ENCODE results near the gene SESTD1.

Gene SESTD1, protein sequence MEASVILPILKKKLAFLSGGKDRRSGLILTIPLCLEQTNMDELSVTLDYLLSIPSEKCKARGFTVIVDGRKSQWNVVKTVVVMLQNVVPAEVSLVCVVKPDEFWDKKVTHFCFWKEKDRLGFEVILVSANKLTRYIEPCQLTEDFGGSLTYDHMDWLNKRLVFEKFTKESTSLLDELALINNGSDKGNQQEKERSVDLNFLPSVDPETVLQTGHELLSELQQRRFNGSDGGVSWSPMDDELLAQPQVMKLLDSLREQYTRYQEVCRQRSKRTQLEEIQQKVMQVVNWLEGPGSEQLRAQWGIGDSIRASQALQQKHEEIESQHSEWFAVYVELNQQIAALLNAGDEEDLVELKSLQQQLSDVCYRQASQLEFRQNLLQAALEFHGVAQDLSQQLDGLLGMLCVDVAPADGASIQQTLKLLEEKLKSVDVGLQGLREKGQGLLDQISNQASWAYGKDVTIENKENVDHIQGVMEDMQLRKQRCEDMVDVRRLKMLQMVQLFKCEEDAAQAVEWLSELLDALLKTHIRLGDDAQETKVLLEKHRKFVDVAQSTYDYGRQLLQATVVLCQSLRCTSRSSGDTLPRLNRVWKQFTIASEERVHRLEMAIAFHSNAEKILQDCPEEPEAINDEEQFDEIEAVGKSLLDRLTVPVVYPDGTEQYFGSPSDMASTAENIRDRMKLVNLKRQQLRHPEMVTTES

DNA sequence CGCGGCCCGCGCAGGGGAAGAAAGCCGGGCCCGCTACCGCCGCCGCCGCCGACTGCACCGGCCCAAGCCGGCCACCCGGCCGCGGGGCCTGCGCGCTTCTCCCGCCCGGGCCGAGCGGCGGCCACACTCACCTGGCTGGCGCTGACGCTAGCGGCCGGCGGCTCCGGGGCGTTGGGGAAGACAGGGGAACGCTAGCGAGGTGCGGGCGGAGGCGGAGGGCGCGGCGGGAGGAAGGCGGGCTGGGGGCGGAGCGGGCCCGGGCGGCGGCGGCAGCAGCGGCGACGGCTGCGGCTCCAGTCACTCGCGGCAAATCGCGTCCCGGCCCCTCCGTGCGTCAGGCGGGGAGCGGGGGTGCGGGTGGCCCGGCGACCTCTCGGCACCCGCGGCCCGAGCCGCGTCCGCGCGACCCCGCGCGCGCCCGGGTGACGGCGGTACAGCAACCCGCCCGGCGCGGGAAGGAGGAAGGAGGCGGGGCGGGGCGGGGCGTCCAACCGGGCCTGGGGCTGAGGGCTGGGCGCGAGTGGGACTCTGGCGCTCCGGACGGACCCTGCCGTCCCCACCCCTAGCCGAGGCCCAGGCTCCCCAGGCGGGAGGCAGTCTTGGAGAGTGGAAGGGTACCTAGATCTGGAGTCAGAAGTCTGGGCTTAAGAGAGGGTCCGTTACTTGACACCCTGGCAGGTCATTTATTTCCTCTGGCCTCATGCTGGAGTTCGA lies at the start of gene SESTD1:
Gene SESTD1 (minus strand): TSS at position 465 of the 714 bp plus-strand sequence. CDS start 72,991 bp downstream, outside the sequence.
- DNase-seq = peak; percentile 40

DNA sequence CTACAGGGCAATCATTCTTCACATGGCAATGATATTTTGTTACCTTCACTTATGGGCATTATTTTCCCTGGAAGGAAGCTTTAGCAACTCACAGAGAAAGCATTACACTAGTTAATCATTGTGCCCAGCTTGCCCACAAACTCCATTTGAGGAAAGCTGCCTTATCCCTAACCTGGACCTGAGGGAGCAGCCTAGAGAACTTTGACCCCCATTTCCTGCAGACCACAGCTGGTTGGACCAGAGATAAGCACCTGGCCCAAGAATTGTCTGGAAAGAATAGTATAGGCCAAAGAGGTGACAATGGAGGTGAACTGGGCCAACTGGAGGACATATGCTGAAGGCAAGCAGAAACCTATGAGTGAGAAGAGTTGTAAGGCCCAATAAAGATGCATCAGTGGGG lies 48.4 kb upstream of the SESTD1 start:
- no peak for DNase-seq

- no peak for DNase-seq
These were observed 46.5 kb upstream of the SESTD1 start for GRCh38 chr2:179311101-179311500.

DNA sequence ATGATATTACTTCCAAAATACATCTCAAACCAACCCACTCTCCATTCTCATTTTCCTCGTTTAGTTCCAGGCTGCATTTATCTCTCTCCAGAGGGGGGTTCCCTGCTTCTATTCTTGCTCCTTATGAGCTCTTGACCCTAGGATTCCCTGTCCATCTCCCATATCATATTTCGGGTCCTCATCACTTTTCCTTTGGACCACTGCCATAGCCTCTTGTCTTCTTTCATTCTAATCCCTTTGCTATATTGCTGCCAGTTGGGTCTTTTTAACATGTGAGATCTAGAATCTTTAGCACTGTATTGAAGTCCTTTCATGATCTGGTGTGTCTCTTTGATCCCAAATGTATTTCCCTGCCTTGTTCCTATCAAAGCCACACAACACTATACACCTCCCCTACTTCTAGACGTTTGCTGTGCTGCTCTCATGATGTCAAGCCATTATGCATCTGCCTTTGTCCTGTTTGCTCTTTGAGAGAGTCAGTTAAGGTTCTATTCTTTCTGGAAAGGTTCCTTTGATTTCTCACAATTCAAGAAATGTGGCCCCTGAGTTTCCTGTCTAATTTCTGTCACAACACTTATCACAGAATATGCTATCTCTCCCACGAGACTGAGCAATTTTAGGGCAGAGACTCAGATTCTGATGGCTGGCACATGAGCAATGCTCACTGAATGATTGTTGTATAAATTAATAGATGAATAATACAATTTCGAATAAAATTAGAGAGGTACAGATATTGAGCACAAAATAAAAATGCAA lies 43.2 kb upstream of the SESTD1 start:
- no peak for DNase-seq

- no peak for DNase-seq
These were observed 40.5 kb upstream of the SESTD1 start for GRCh38 chr2:179305125-179305524.

DNA sequence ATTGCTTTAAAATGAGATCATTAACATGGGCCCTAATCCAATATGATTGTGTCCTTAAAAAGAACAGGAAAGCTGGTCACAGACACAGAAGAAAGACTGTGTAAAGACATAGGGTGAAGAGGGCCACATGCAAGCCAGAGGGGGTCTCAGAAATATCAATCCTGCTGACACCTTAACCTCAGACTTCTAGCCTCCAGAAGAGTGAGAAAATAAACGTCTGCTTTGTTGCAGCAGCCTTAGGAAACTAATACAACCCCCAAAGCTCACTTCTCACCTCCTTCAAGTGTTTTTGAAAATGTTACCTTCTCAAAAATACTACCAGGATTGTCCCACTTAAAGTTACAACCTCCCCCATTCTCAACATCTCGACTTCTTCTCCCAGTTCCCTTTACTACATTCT lies 39.8 kb upstream of the SESTD1 start:
- no peak for DNase-seq

DNA sequence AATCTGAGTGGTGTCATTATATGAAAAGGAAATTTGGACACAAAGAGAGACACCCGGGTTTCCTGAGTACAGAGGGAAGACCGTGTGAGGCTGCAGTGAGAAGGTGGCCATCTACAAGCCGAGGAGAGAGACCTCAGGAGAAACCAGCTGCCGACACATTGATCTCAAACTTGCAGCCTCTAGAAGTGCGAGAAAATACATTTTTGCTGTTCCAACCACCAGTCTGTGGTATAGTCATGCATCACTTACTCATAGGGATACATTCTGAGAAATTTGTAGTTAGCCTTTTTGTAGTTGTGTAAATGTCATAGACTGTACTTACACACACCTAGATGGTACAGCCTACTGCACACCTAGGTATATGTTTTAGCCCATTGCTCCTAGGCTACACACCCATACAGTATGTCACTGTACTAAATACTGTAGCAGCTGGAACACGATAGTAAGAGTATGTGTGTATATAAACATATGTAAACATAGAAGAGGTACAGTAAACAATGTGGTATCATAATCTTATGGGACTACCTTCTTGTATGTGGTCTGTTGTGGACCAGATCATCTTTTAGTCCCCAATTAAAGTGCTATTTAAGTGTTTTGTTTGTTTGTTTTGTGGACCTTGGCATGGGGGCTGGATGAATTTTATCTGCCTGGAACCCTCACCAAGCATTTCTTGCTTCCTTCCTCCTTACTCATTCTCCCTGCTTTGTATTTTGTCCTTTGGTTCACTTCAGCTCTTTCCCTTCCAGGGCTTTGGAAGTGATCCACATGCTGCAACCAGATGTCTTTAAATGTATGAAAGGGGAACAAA lies 38.3 kb upstream of the SESTD1 start:
- DNase-seq = no peak

GRCh38 chr2:179302149-179302548 lies 37.5 kb upstream of the SESTD1 start:
- no peak for DNase-seq

DNA sequence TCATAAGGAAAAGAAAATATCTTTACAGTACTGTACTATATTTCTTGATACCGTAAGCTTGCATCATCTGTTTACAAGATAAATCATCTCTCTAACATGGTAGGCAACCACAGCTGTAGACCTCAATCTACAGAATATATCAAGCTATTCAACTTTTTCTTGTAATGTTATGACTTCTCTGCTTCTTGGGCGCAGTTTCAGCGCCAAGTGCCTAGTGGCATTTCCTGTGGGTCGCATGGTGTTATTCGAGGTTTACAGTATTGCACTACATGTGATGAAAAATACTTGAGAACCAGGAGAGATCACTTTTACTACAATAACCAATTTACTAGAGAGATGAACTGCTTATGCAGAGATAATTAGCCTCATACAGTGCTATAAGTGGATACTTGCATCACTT lies 34.0 kb upstream of the SESTD1 start:
- no peak for DNase-seq

DNA sequence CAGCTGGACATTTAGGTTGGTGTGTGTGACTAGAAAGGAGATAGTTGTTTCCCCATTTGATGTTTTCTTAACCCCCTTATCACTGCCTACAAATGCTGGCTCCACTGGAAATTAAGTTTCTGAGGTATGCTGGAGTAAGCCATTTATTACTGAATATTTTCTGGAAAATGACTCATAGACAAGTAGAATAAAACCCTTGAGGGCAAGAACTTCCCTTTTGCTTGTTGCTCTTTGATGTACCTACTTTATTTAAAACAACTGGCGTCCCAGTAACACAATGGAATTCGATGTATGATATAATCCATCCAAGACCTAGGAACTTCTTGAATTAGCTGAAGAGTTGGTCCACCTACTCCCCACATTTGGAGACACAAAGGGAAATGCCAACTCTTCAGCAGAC lies 33.3 kb upstream of the SESTD1 start:
- DNase-seq = no peak

DNA sequence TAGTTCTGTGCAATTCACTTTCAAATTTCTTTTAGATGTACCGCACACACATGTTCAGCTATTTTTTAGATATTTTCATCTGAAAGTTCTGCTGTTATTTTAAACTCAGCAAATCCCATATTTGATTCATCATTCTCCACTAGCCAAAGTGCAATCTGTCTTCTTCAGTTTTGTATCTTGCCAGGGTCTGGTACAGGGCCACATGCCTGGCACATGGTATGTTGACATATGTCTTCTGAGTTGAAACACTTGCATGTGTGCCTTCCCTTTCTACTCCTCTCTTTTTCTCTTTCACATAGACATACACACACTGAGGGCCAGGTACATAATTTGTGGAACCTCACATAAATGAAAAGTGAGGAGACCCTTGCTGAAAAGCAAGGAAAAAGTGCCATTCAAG lies 25.7 kb upstream of the SESTD1 start:
- no peak for DNase-seq

- no peak for DNase-seq
These were observed 20.4 kb upstream of the SESTD1 start for GRCh38 chr2:179285060-179285459.

- no peak for DNase-seq
These were observed 13.0 kb upstream of the SESTD1 start for GRCh38 chr2:179277429-179278196.

DNA sequence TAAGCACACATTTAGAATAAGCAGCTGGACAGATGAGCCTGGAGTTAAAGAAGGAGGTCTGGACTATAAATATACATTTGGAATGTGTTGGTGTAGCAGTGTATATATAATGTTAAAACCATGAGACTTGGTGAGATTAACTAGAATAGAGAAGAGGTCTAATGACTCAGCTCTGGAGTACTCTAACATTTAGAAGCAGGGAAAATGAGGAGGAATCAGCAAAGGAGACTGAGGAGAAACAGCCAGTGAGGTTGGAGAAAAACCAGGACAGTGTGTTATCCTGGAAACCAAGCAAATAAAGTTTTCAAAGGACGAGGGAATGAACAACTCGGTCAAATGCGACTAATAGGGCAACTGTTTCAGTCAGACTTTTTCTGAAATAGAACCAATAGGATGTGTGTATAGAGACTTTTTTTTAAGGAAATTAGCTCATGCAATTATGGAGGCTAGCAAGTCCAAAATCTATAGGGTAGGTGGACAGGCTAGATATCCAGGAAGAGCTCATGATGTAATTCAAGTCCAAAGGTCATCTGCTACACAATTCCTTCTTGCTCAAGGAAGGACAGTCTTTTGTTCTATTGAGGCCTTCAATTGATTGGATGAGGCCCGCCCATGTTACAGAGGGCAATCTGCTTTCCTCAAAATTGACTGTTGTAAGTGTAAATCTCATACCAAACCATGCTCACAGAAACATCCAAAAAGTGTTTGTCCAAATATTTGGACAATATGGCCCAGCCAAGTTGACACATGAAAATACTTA lies 10.8 kb upstream of the SESTD1 start:
- no peak for DNase-seq

DNA sequence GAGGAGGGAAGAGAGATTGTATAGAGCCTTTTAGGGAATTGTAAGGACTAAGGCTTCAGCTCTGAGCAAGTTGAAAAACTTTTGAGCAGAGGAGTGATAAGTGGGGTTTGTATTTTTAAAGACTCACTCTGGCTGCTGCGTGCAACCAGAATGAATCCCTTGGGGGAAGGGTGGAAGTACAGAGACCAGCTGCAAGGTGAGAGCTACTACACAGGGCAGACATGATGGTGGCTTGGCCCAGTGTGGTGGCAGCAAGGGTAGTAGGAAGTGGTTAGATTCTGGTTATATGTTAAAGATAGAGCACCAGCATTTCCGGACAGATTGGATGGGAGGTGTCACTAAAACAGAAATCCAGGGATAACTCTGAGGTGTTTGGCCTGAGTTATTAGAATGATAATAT lies 10.1 kb upstream of the SESTD1 start:
- no peak for DNase-seq

GRCh38 chr2:179273461-179273962 lies 8.9 kb upstream of the SESTD1 start:
- DNase-seq = no peak

GRCh38 chr2:179272406-179273192 lies 8.0 kb upstream of the SESTD1 start:
- no peak for DNase-seq

GRCh38 chr2:179270689-179271088 lies 6.1 kb upstream of the SESTD1 start:
- DNase-seq = no peak

- DNase-seq = no peak
These were observed 3.8 kb upstream of the SESTD1 start for GRCh38 chr2:179268277-179268925.

Data from NCI-H1048 (cell line).